RWPE1 (cell line): ENCODE measurements around the gene TASP1.
A peak's percentile ranks its signal among the peaks of the same experiment; 100 is the strongest.

Experiments used
- CTCF ChIA-PET: fragments of 350-600 bp; sonication (Branson Sonifier 250); formaldehyde crosslinking; extraction: SDS; loops from one replicate; lab custom pipeline; 2021; lab: Yijun Ruan, JAX
- POLR2A ChIA-PET: fragments of 400-600 bp; formaldehyde crosslinking; extraction: SDS; loops from one replicate; lab custom pipeline; 2020; ENCODE audit warnings: antibody characterized with exemption; ENCODE audit not compliant: low non-redundant PET; lab: Yijun Ruan, JAX
- DNase-seq: peaks from one replicate; pipeline ENCODE4 v3.0.0; 2012; ENCODE audit warnings: low spot score
- H3K27ac ChIP-seq: fragments of 450-650 bp; 2 replicates; pipeline ENCODE4 v1.5.1; 2017
- CTCF ChIP-seq: fragments of 450-650 bp; conservative IDR thresholded peaks from 2 replicates; pipeline ENCODE4 v1.5.1; 2017; ENCODE audit warnings: low read depth, mild to moderate bottlenecking

TASP1 gene

GRCh38 chr20:13554706-13555105 lies 84.0 kb downstream of the TASP1 start:
- DNase-seq: no peak
- CTCF ChIA-PET: no interaction called here
- no peak for TF ChIP-seq CTCF
- POLR2A ChIA-PET: no interaction called here
- no peak overlapping the region for H3K27ac ChIP-seq

DNA sequence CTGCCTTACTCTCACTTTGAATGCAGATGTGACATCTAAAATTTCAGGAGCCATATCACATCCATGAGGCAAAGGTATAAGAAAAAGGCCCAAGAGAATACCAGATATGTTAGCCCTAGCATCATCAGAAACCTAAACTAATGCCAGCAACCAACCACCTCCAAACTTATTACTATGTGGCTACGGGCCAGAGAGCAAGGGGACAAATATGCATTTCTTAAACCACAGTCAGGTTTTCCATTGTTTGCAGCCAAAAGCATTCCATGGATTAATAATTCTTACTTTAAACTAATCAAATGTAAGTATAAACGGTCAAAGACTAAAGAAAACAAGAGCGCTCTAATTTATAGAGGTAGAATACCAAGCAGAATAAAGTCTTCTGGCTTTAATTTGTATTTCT lies 84.7 kb downstream of the TASP1 start:
- POLR2A ChIA-PET: no interaction called here
- no peak for DNase-seq
- CTCF ChIA-PET: no interaction called here
- no peak for TF ChIP-seq CTCF
- H3K27ac ChIP-seq: no peak overlapping the region

- ChIA-PET CTCF (no interaction called here), POLR2A (no interaction called here)
- no peak for TF ChIP-seq CTCF
- no peak for DNase-seq
- H3K27ac ChIP-seq: no peak overlapping the region
Observed at GRCh38 chr20:13552061-13552460, 86.7 kb downstream of the TASP1 start.

- ChIA-PET CTCF (interaction anchor here (0.5 to 0.7 kb wide), 3 partner anchors 9 to 1275 kb away, joined by 3 to 5 read pairs (median 3); no protein-coding TSS in a partner anchor), POLR2A (no interaction called here)
- DNase-seq: no peak
- H3K27ac ChIP-seq: no peak overlapping the region
- no peak for TF ChIP-seq CTCF
Observed at GRCh38 chr20:13549451-13549850, 89.3 kb downstream of the TASP1 start.

DNA sequence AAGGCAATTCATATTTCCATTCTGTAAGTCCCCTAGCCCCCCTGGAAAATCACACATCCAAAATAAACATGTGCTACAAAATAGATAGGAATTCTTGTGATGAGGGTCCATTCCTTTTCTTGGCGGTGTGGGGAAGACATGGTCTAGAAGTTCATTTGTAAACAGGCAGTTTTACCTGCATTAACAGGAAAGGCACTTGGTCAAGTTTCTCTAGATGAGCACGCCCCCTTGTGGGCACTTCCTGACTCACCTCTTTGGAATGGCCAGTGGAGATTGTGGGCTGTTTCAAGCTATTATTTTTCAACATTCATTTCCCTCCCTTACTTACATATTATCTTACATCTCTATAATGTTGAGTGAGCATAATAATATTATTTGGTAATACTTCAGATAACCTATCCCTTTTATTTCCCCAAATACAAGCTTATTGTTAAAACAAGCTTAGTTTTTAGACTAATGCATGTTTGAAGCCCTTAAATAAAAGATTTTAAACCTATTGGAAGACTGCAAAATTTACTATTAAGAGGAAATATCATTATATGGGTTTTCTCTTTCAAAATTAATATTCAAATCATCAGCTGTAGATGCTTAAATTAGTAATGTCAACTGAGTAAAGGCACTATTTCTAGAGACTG lies 92.1 kb downstream of the TASP1 start:
- no peak overlapping the region for H3K27ac ChIP-seq
- TF ChIP-seq CTCF: peak; percentile 92
- CTCF ChIA-PET: interaction anchor here (0.6 to 3.3 kb wide), 21 partner anchors 10 to 618 kb away, joined by 3 to 23 read pairs (median 4); partner anchors contain the start of genes ESF1 and NDUFAF5
- POLR2A ChIA-PET: no interaction called here
- peak; percentile 64 for DNase-seq

DNA sequence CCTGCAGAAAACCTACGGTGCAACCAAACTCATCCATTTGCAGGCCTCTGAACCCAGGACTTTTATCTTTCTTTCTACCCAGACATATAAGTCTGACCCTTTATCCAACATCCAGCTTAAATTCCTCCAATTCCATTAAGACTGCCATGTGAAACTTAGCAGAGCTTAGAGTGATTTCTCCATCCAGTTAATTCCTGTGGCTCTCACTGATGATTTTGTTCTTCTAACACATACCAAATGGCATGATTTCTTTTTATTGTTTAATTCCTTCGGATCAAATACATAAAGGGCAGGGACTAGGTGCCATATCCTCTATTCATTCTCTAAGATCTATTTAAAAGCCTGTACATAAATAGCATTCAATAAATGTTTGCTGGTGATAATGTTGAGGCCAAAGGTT lies 92.9 kb downstream of the TASP1 start:
- no peak overlapping the region for H3K27ac ChIP-seq
- ChIA-PET CTCF (interaction anchor here (0.6 to 3.3 kb wide), 11 partner anchors 9 to 426 kb away, joined by 3 to 23 read pairs (median 5); partner anchors contain the start of genes ESF1 and NDUFAF5), POLR2A (no interaction called here)
- no peak for DNase-seq
- no peak for TF ChIP-seq CTCF
